Fibroblast of the aortic adventitia (primary cell): ENCODE measurements around the gene ITPK1. TPM values are rescaled to one million over a fixed set of nuclear protein-coding genes. Genes with fewer than 3 reads are reported as not detected.

ENCODE experiments used
- DNase-seq: peaks from one replicate; pipeline ENCODE4 v3.0.0-alpha.2; 2010; ENCODE audit warnings: low read depth
- H3K4me3 ChIP-seq: 2 replicates; pipeline ENCODE4 v1.5.1; 2011; ENCODE audit warnings: low read depth, mild to moderate bottlenecking, control low read depth, low read length, moderate library complexity
- total RNA-seq: library from RNA; depleted of rRNA; stranded (reverse); fragments of >200 nt; gene quantifications from 2 replicates; pipeline ENCODE4 v1.2.3, GENCODE V29; 2012; ENCODE audit warnings: low replicate concordance
- TF ChIP-seq, protein P1 (sequence below): IDR thresholded peaks from 2 replicates; pipeline ENCODE4 v1.5.1; 2011; ENCODE audit warnings: mild to moderate bottlenecking, low read length, control low read depth, inconsistent platforms; ENCODE audit not compliant: insufficient read depth

ITPK1 gene
- total RNA-seq, 1 donor, result 20.1 TPM

DNA sequence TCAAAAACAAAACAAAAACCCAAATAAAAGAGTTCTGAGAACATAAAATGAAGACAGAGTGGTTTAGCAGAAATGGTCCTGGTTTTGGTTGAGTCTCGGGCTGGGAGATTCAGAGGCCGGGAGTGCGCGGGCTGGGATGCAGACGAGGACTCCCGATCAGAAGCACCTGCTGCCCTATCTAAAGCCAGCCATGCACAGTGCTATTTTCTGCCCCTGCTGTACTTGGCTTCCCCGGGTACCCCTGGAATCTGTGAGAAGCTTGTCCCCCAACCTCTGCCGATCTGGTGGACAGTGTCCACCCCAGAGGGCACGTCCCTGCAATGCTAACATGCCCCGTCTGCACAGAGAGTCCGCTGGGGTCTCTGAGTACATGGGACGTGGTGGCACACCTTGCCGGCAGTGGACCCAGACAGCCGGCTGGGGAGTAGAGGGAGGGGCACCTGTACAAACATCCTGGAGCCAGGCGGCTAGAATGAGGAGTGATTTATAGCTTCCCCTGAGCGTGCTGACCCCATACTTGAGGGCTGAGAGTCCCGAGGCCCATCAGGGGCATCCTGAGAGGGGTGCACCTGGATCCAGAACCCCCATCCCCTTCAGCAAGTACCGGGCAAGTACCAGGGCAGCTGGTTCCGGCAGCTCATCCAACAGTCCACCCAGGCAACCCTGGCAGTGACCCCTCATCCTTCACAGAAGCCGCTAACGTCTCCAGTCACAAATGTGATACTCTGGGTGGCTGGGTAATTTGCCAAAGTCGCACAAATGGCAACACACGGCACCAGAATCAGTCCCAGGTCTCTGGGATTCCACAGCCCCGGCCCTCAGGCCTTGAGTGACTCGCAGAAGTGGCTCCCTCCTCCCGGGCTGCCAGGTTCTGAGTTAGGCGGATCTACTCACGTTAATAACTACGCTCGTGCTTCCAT lies 155.7 kb downstream of the ITPK1 start:
- TF ChIP-seq, protein P1, sequence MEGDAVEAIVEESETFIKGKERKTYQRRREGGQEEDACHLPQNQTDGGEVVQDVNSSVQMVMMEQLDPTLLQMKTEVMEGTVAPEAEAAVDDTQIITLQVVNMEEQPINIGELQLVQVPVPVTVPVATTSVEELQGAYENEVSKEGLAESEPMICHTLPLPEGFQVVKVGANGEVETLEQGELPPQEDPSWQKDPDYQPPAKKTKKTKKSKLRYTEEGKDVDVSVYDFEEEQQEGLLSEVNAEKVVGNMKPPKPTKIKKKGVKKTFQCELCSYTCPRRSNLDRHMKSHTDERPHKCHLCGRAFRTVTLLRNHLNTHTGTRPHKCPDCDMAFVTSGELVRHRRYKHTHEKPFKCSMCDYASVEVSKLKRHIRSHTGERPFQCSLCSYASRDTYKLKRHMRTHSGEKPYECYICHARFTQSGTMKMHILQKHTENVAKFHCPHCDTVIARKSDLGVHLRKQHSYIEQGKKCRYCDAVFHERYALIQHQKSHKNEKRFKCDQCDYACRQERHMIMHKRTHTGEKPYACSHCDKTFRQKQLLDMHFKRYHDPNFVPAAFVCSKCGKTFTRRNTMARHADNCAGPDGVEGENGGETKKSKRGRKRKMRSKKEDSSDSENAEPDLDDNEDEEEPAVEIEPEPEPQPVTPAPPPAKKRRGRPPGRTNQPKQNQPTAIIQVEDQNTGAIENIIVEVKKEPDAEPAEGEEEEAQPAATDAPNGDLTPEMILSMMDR, result no peak
- H3K4me3 ChIP-seq, result no peak overlapping the region
- no peak for DNase-seq

DNA sequence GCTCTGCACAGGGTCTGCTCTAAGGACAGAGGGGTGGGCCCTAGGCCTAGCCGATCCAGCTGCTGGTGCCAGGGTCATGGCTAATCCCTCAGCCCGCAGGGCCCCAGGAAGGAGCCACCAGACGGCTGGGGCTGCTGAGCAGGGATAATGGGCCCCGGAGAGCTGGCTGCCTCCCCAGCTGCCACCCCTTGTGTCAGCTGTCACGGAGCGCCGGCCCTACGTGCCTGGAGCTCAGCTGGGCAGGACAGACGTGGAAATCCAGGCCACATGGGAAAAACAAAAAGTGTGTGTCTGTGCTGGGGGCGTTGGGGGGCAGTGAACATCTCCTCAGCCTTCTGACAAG lies 156.6 kb downstream of the ITPK1 start:
- TF ChIP-seq, protein P1, result no peak
- DNase-seq, result no peak

DNA sequence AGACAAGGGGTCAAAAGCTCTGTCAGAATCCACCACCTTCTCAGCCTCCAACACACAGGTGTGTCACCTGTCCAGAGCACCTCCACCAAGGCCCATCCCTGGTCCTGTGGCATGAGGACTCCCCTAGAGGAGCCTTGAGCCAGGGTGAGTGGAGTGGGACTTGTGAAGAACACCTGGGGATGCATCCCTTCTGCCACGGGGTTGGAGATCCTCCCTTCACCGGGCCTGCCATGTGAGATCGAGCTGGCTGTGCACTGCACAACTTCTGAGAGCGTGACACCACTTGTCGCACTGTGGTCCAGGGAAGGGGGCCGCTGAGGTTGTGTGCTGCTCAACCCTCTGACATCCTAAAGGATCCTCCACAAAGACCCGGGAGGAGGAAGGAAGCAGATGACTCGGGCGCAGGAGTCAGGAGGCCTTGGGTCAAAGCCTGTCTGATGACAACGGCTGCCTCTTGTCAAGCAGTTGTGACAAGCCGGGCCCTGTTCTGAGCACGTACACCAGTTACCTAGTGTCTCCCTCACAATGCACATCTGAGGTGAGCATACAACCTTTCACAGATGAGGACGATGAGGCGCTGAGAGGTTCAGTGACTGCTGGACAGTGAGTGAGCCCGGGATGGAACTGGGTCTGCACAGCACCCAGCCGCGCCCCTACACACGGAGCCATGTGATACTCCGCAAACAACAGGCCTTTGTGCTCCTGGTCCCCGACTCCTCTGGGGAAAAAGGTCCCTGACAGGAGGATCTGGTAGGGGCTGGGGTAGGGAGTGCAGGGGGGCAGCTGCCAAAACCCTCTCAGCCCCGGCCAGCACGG lies 157.1 kb downstream of the ITPK1 start:
- H3K4me3 ChIP-seq, result no peak overlapping the region
- no peak for DNase-seq
- TF ChIP-seq, protein P1, result no peak

More for the DNA sequence above, 156.6 kb downstream of the ITPK1 start:
- no peak overlapping the region for H3K4me3 ChIP-seq

DNA sequence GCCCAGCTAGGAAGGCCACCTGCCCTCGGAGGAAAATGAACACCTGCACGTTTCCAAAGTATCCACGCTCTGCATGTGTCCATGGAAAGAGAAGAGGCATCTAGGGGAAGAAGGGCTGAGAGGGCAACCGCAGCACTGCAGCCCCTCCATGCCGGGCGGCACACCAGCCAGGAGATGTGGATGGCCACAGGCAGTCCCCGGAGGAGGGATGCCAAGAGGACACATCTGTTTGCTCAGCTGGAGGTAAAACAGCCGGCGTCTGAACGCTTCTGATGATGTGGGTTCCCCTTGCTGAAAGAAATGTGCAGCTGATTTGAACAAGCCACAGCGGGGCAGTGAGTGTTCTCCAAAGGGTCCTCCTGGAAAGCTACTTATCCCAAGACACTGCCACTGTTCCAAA lies 158.8 kb downstream of the ITPK1 start:
- TF ChIP-seq, protein P1, result no peak
- H3K4me3 ChIP-seq, result no peak overlapping the region
- DNase-seq, result no peak

DNA sequence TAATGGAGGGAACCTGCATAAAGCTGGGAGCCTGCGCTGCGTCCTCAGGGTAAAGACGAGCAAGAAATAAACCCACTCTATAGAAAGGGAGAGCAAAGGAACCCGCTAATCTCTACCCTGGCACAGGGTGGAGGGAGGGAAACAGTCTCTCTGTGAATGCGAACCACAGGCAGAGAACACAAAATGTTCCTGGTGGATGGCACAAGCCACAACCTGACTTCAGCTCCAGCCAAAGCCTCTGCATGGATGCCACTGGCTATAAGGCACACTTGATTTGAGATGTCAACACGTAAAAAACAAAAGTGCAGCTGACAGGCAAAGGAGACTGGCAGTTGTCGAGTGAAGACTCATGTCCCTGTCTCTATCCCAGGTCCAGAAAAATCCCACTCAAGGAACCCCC lies 160.3 kb downstream of the ITPK1 start:
- no peak for DNase-seq
- TF ChIP-seq, protein P1, result no peak
- H3K4me3 ChIP-seq, result no peak overlapping the region

DNA sequence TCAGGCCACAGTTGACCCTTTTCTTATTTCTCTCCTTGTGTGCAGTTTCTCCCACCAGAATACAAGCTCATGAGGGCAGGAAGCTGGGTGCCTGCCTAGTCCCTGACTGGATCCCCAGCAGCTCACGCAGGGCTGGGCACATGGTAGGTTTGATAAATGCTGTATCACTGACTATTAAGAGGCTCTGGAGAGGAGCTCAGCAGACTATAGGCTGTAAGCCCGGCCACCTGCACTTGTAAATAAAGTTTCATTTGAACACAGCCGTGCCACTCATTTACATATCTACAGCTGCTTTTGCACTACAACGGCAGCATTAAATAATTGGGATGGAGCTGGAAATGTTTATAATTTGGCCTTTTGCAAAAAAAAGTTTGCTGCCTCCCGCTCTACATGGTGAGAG lies 160.8 kb downstream of the ITPK1 start:
- TF ChIP-seq, protein P1, result no peak
- no peak for DNase-seq
- no peak overlapping the region for H3K4me3 ChIP-seq
